Mucosa of stomach (tissue), 1 donor: Measurements from ENCODE around the gene SPAG6.

ENCODE experiments used
- H3K27me3 ChIP-seq: one replicate; pipeline ENCODE4 v1.7.0; 2013; ENCODE audit warnings: mild to moderate bottlenecking, low read length; ENCODE audit not compliant: control insufficient read depth, insufficient read depth
- H3K36me3 ChIP-seq: one replicate; pipeline ENCODE4 v1.7.0; 2013; ENCODE audit warnings: low read length; ENCODE audit not compliant: control insufficient read depth, insufficient read depth
- H3K4me1 ChIP-seq: one replicate; pipeline ENCODE4 v1.7.0; 2013; ENCODE audit warnings: mild to moderate bottlenecking, low read length; ENCODE audit not compliant: control insufficient read depth, insufficient read depth
- H3K4me3 ChIP-seq: one replicate; pipeline ENCODE4 v1.7.0; 2013; ENCODE audit warnings: low read length
- H3K9ac ChIP-seq: one replicate; pipeline ENCODE4 v1.7.0; 2013; ENCODE audit warnings: mild to moderate bottlenecking, low read length, moderate library complexity
- H3K9me3 ChIP-seq: one replicate; pipeline ENCODE4 v1.7.0; 2013; ENCODE audit warnings: mild to moderate bottlenecking, low read length, moderate library complexity; ENCODE audit not compliant: control insufficient read depth
- donor health status: Pancreatic carcinoma.

SPAG6 gene

GRCh38 chr10:22447068-22447467 lies 101.8 kb downstream of the SPAG6 start:
- H3K36me3 ChIP-seq = no peaks in the 10 kb centered on the region
- H3K9ac ChIP-seq = no peak overlapping the region
- no peaks in the 10 kb centered on the region for H3K9me3 ChIP-seq
- no peaks in the 10 kb centered on the region for H3K27me3 ChIP-seq
- no peak overlapping the region for H3K4me3 ChIP-seq
- peaks cover 5% of the 10 kb centered on the region for H3K4me1 ChIP-seq

- H3K27me3 ChIP-seq = no peaks in the 10 kb centered on the region
- no peaks in the 10 kb centered on the region for H3K9me3 ChIP-seq
- no peak overlapping the region for H3K9ac ChIP-seq
- no peaks in the 10 kb centered on the region for H3K36me3 ChIP-seq
- no peak overlapping the region for H3K4me3 ChIP-seq
- peaks cover 5% of the 10 kb centered on the region for H3K4me1 ChIP-seq
Measured at GRCh38 chr10:22451346-22451745, 106.0 kb downstream of the SPAG6 start.

- Histone ChIP-seq H3K36me3 (no peaks in the 10 kb centered on the region), H3K4me1 (no peaks in the 10 kb centered on the region), H3K27me3 (no peaks in the 10 kb centered on the region), H3K4me3 (no peak overlapping the region), H3K9me3 (no peaks in the 10 kb centered on the region), H3K9ac (no peak overlapping the region)
Measured at GRCh38 chr10:22453320-22453719, 108.0 kb downstream of the SPAG6 start.

GRCh38 chr10:22453948-22454591 lies 108.8 kb downstream of the SPAG6 start:
- no peaks in the 10 kb centered on the region for H3K4me1 ChIP-seq
- no peaks in the 10 kb centered on the region for H3K36me3 ChIP-seq
- H3K27me3 ChIP-seq = no peaks in the 10 kb centered on the region
- no peaks in the 10 kb centered on the region for H3K9me3 ChIP-seq
- H3K4me3 ChIP-seq = no peak overlapping the region
- no peak overlapping the region for H3K9ac ChIP-seq

GRCh38 chr10:22454634-22455033 lies 109.3 kb downstream of the SPAG6 start:
- no peak overlapping the region for H3K9ac ChIP-seq
- no peaks in the 10 kb centered on the region for H3K9me3 ChIP-seq
- no peaks in the 10 kb centered on the region for H3K36me3 ChIP-seq
- H3K27me3 ChIP-seq = no peaks in the 10 kb centered on the region
- no peak overlapping the region for H3K4me3 ChIP-seq
- no peaks in the 10 kb centered on the region for H3K4me1 ChIP-seq

- Histone ChIP-seq H3K27me3 (no peaks in the 10 kb centered on the region), H3K9ac (no peak overlapping the region), H3K36me3 (no peaks in the 10 kb centered on the region), H3K9me3 (no peaks in the 10 kb centered on the region), H3K4me1 (no peaks in the 10 kb centered on the region), H3K4me3 (no peak overlapping the region)
Measured at GRCh38 chr10:22455068-22455857, 110.0 kb downstream of the SPAG6 start.

- Histone ChIP-seq H3K36me3 (no peaks in the 10 kb centered on the region), H3K27me3 (no peaks in the 10 kb centered on the region), H3K9me3 (no peaks in the 10 kb centered on the region), H3K9ac (no peak overlapping the region), H3K4me1 (no peaks in the 10 kb centered on the region), H3K4me3 (no peak overlapping the region)
Measured at GRCh38 chr10:22456486-22456885, 111.2 kb downstream of the SPAG6 start.

GRCh38 chr10:22458272-22459038 lies 113.2 kb downstream of the SPAG6 start:
- Histone ChIP-seq H3K9me3 (no peaks in the 10 kb centered on the region), H3K4me1 (no peaks in the 10 kb centered on the region), H3K36me3 (no peaks in the 10 kb centered on the region), H3K9ac (no peak overlapping the region), H3K27me3 (no peaks in the 10 kb centered on the region), H3K4me3 (no peak overlapping the region)

- Histone ChIP-seq H3K9me3 (no peaks in the 10 kb centered on the region), H3K4me3 (no peak overlapping the region)
Measured at GRCh38 chr10:22459496-22459895, 114.2 kb downstream of the SPAG6 start.

GRCh38 chr10:22460101-22460500 lies 114.8 kb downstream of the SPAG6 start:
- Histone ChIP-seq H3K36me3 (no peaks in the 10 kb centered on the region), H3K27me3 (no peaks in the 10 kb centered on the region), H3K4me1 (no peaks in the 10 kb centered on the region), H3K4me3 (no peak overlapping the region), H3K9me3 (no peaks in the 10 kb centered on the region), H3K9ac (no peak overlapping the region)

More at GRCh38 chr10:22459496-22459895, 114.2 kb downstream of the SPAG6 start:
- Histone ChIP-seq H3K27me3 (no peaks in the 10 kb centered on the region), H3K36me3 (no peaks in the 10 kb centered on the region), H3K9ac (no peak overlapping the region), H3K4me1 (no peaks in the 10 kb centered on the region)

- Histone ChIP-seq H3K9me3 (no peaks in the 10 kb centered on the region), H3K4me3 (no peak overlapping the region), H3K36me3 (no peaks in the 10 kb centered on the region), H3K27me3 (no peaks in the 10 kb centered on the region), H3K9ac (no peak overlapping the region), H3K4me1 (no peaks in the 10 kb centered on the region)
Measured at GRCh38 chr10:22460531-22461403, 115.5 kb downstream of the SPAG6 start.
